ENCODE data around the gene LCE1D.

The LCE1D gene

DNA sequence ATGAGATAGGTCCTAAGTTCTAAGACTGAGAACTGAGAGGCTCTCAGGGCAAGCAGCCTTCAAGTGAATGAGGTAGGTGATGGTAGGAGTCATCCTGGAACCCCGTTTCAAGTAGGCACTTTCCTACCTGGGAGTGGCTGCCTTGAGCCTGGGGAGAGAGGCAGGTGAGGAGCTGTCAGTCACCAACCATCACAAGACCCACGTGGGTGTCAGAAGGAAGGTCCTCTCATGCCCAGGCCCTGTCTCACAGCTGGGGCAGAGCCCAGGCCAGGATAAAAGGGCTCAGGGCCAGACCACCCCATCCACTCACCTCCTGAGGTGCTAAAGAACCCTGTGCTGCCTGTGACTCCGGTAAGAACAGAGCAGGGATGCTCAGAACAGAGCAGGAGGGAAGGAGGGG lies at the start of gene LCE1D:
LCE1D (plus strand) TSS at position 301 of the 400 bp plus-strand sequence. CDS start 1,074 bp downstream, outside the sequence.
- H3K36me3 ChIP-seq (ENCODE audit: control insufficient read depth, insufficient read depth, low read length, severe bottlenecking) = no peaks in the 10 kb centered on the region
- no peaks in the 10 kb centered on the region for H3K4me1 ChIP-seq (ENCODE audit: control insufficient read depth, insufficient read depth, low read length)
- no peak within 1 kb of the TSS for H3K9ac ChIP-seq (ENCODE audit: low read length)
- H3K9me3 ChIP-seq (ENCODE audit: control insufficient read depth, low read length) = no peaks in the 10 kb centered on the region
- no peak within 1 kb of the TSS for H3K4me3 ChIP-seq (ENCODE audit: low read length)
- H3K27me3 ChIP-seq (replicated peaks; ENCODE audit: control insufficient read depth, insufficient read depth, low read length) = no peaks in the 10 kb centered on the region
- no peak for DNase-seq (ENCODE audit: low read depth)

DNA sequence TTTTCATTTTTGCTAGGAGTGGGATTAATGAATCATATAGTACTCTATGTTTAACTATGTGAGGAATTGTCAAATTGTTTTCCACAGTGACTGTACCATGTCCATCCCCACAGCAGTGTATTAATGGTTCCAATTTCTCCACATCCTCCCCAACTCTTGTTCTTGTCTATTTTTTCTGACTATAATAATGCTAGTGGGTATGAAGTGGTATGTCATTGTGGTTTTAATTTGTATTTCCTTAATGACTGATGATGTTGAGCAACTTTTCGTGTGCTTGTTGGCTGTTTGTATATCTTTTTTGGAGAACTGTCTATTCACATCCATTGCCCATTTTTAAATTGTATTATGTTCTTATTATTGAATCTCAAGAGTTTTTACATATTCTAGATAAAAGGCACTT lies 48.7 kb upstream of the LCE1D start:
- Histone ChIP-seq H3K4me3 (ENCODE audit: low read length) (no peak overlapping the region), H3K4me1 (ENCODE audit: control insufficient read depth, insufficient read depth, low read length) (peaks cover 29% of the 10 kb centered on the region), H3K9ac (ENCODE audit: low read length) (no peak overlapping the region), H3K9me3 (ENCODE audit: control insufficient read depth, low read length) (no peaks in the 10 kb centered on the region), H3K27me3 (replicated peaks; ENCODE audit: control insufficient read depth, insufficient read depth, low read length) (no peaks in the 10 kb centered on the region), H3K36me3 (ENCODE audit: control insufficient read depth, insufficient read depth, low read length, severe bottlenecking) (no peaks in the 10 kb centered on the region)
- no peak for DNase-seq (ENCODE audit: low read depth)

GRCh38 chr1:152752225-152752624 lies 44.3 kb upstream of the LCE1D start:
- no peak for DNase-seq (ENCODE audit: low read depth)
- no peak overlapping the region for H3K9ac ChIP-seq (ENCODE audit: low read length)
- H3K4me3 ChIP-seq (ENCODE audit: low read length) = no peak overlapping the region
- no peaks in the 10 kb centered on the region for H3K36me3 ChIP-seq (ENCODE audit: control insufficient read depth, insufficient read depth, low read length, severe bottlenecking)
- H3K4me1 ChIP-seq (ENCODE audit: control insufficient read depth, insufficient read depth, low read length) = peaks cover 8% of the 10 kb centered on the region
- no peaks in the 10 kb centered on the region for H3K9me3 ChIP-seq (ENCODE audit: control insufficient read depth, low read length)
- no peaks in the 10 kb centered on the region for H3K27me3 ChIP-seq (replicated peaks; ENCODE audit: control insufficient read depth, insufficient read depth, low read length)

DNA sequence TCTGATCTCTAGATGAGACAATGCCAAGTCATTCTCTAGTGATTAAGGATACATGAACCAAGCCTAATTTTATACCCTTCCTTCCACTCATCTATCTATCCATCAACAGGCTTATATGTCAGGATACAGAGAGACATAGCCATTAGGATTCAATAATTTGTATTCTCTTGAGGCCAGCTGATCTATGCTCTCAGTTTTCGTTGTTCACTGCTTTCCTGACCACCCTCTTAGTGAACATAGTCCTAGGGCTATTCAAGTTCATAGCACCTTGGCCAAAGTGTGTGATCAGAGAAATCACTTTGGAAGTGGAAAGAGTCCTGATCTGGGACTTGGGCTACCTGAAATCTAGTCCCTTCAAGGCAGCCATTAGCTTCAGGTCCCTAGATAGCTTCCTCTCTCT lies 42.9 kb upstream of the LCE1D start:
- no peaks in the 10 kb centered on the region for H3K36me3 ChIP-seq (ENCODE audit: control insufficient read depth, insufficient read depth, low read length, severe bottlenecking)
- H3K27me3 ChIP-seq (replicated peaks; ENCODE audit: control insufficient read depth, insufficient read depth, low read length) = no peaks in the 10 kb centered on the region
- peaks cover 8% of the 10 kb centered on the region for H3K4me1 ChIP-seq (ENCODE audit: control insufficient read depth, insufficient read depth, low read length)
- H3K4me3 ChIP-seq (ENCODE audit: low read length) = no peak overlapping the region
- no peak overlapping the region for H3K9ac ChIP-seq (ENCODE audit: low read length)
- DNase-seq (ENCODE audit: low read depth) = no peak
- H3K9me3 ChIP-seq (ENCODE audit: control insufficient read depth, low read length) = no peaks in the 10 kb centered on the region

DNA sequence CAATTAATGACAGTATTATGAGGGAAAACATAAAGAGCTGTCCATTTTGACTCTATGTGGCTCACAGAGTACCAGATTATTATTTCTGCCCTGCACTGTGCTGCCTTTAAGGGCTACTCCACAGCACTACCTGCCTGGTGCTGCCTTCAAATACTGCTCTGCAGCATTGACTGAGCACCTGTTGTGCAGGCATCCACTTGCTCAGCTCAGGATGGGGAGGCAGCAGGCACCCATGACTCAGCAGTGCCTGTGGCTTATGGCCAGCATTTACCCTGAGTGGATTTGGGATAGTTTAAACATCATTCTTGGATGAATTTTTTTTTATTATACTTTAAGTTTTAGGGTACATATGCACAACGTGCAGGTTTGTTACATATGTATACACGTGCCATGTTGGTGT lies 39.6 kb upstream of the LCE1D start:
- no peaks in the 10 kb centered on the region for H3K27me3 ChIP-seq (replicated peaks; ENCODE audit: control insufficient read depth, insufficient read depth, low read length)
- DNase-seq (ENCODE audit: low read depth) = no peak

DNA sequence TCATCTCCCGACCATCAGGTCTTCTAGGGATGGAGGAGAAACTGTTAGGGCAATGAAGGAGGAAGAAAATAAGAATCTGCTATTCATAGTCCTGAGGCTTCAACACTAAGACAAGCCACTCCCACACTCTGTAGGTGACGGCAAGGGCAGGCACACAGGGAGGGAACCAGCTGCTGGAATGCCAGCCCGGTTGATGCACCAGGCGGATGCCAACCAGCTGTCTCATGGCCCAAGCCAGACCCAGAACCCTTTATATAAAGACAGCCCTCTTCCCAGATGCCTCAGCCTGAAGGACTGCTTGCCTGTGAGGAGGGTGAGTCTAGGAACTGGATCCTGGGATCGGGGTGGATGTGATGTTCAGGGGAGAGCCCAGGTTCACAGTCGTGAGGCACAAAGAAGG lies 38.8 kb upstream of the LCE1D start, which contains the start of gene KPRP:
KPRP (plus strand) TSS at position 279 of the 400 bp plus-strand sequence. CDS start 1,564 bp downstream, outside the sequence.
- H3K4me1 ChIP-seq (ENCODE audit: control insufficient read depth, insufficient read depth, low read length) = peaks cover 7% of the 10 kb centered on the region
- H3K4me3 ChIP-seq (ENCODE audit: low read length) = no peak within 1 kb of the TSS
- no peaks in the 10 kb centered on the region for H3K9me3 ChIP-seq (ENCODE audit: control insufficient read depth, low read length)
- DNase-seq (ENCODE audit: low read depth) = no peak
- H3K36me3 ChIP-seq (ENCODE audit: control insufficient read depth, insufficient read depth, low read length, severe bottlenecking) = no peaks in the 10 kb centered on the region
- H3K9ac ChIP-seq (ENCODE audit: low read length) = no peak within 1 kb of the TSS
- no peaks in the 10 kb centered on the region for H3K27me3 ChIP-seq (replicated peaks; ENCODE audit: control insufficient read depth, insufficient read depth, low read length)

More for the DNA sequence above, 39.6 kb upstream of the LCE1D start:
- Histone ChIP-seq H3K9ac (ENCODE audit: low read length) (no peak overlapping the region), H3K36me3 (ENCODE audit: control insufficient read depth, insufficient read depth, low read length, severe bottlenecking) (no peaks in the 10 kb centered on the region), H3K4me3 (ENCODE audit: low read length) (no peak overlapping the region), H3K9me3 (ENCODE audit: control insufficient read depth, low read length) (no peaks in the 10 kb centered on the region), H3K4me1 (ENCODE audit: control insufficient read depth, insufficient read depth, low read length) (peaks cover 14% of the 10 kb centered on the region)

GRCh38 chr1:152758636-152759035 lies 37.9 kb upstream of the LCE1D start:
- DNase-seq (ENCODE audit: low read depth) = no peak
- H3K9me3 ChIP-seq (ENCODE audit: control insufficient read depth, low read length) = no peaks in the 10 kb centered on the region
- no peaks in the 10 kb centered on the region for H3K27me3 ChIP-seq (replicated peaks; ENCODE audit: control insufficient read depth, insufficient read depth, low read length)
- H3K9ac ChIP-seq (ENCODE audit: low read length) = no peak overlapping the region
- peaks cover 6% of the 10 kb centered on the region for H3K4me1 ChIP-seq (ENCODE audit: control insufficient read depth, insufficient read depth, low read length)
- H3K4me3 ChIP-seq (ENCODE audit: low read length) = no peak overlapping the region
- H3K36me3 ChIP-seq (ENCODE audit: control insufficient read depth, insufficient read depth, low read length, severe bottlenecking) = no peaks in the 10 kb centered on the region

GRCh38 chr1:152759453-152760173 lies 36.9 kb upstream of the LCE1D start:
- Histone ChIP-seq H3K9me3 (ENCODE audit: control insufficient read depth, low read length) (no peaks in the 10 kb centered on the region), H3K27me3 (replicated peaks; ENCODE audit: control insufficient read depth, insufficient read depth, low read length) (no peaks in the 10 kb centered on the region), H3K36me3 (ENCODE audit: control insufficient read depth, insufficient read depth, low read length, severe bottlenecking) (no peaks in the 10 kb centered on the region), H3K4me1 (ENCODE audit: control insufficient read depth, insufficient read depth, low read length) (peaks cover 6% of the 10 kb centered on the region), H3K9ac (ENCODE audit: low read length) (no peak overlapping the region), H3K4me3 (ENCODE audit: low read length) (no peak overlapping the region)
- DNase-seq (ENCODE audit: low read depth) = no peak

- peaks cover 6% of the 10 kb centered on the region for H3K4me1 ChIP-seq (ENCODE audit: control insufficient read depth, insufficient read depth, low read length)
- DNase-seq (ENCODE audit: low read depth) = no peak
- no peak overlapping the region for H3K9ac ChIP-seq (ENCODE audit: low read length)
- no peaks in the 10 kb centered on the region for H3K27me3 ChIP-seq (replicated peaks; ENCODE audit: control insufficient read depth, insufficient read depth, low read length)
- H3K9me3 ChIP-seq (ENCODE audit: control insufficient read depth, low read length) = no peaks in the 10 kb centered on the region
- H3K4me3 ChIP-seq (ENCODE audit: low read length) = no peak overlapping the region
- H3K36me3 ChIP-seq (ENCODE audit: control insufficient read depth, insufficient read depth, low read length, severe bottlenecking) = no peaks in the 10 kb centered on the region
Measured at GRCh38 chr1:152760551-152761190, 35.9 kb upstream of the LCE1D start.

DNA sequence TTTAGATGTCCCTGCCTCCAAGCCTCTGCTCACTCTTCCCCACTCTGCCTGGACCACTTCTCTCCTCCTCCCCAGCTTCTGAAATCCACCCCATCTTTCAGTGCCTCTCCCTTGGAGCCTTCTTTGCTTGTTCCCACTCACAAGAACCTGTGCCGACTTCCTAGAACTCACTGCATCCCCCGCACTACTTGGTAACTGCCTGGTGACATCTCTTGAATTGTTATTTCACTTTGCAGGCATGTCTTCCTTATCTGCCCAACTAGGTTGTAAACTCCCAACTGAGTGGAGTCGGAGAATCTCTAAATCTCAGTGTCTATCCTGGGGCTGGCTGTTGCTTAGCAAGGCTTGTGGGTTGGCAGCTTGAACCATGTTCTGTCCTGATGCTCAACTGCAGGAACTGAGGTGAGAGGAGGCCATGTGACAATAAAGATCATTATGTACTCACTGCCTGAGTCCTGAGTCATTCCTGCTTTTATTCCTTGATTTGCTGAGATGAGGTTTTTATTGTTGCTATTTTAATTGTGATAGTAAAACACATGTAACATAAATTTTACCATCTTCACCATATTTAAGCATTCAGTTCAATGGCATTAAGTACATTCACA lies 34.8 kb upstream of the LCE1D start:
- no peak overlapping the region for H3K4me3 ChIP-seq (ENCODE audit: low read length)
- H3K27me3 ChIP-seq (replicated peaks; ENCODE audit: control insufficient read depth, insufficient read depth, low read length) = no peaks in the 10 kb centered on the region
- H3K4me1 ChIP-seq (ENCODE audit: control insufficient read depth, insufficient read depth, low read length) = peaks cover 6% of the 10 kb centered on the region
- H3K9ac ChIP-seq (ENCODE audit: low read length) = no peak overlapping the region
- H3K9me3 ChIP-seq (ENCODE audit: control insufficient read depth, low read length) = no peaks in the 10 kb centered on the region
- H3K36me3 ChIP-seq (ENCODE audit: control insufficient read depth, insufficient read depth, low read length, severe bottlenecking) = no peaks in the 10 kb centered on the region
- no peak for DNase-seq (ENCODE audit: low read depth)

GRCh38 chr1:152768847-152769533 lies 27.5 kb upstream of the LCE1D start:
- H3K36me3 ChIP-seq (ENCODE audit: control insufficient read depth, insufficient read depth, low read length, severe bottlenecking) = no peaks in the 10 kb centered on the region
- no peaks in the 10 kb centered on the region for H3K9me3 ChIP-seq (ENCODE audit: control insufficient read depth, low read length)
- H3K27me3 ChIP-seq (replicated peaks; ENCODE audit: control insufficient read depth, insufficient read depth, low read length) = no peaks in the 10 kb centered on the region
- peaks cover 17% of the 10 kb centered on the region for H3K4me1 ChIP-seq (ENCODE audit: control insufficient read depth, insufficient read depth, low read length)
- no peak for DNase-seq (ENCODE audit: low read depth)
- no peak overlapping the region for H3K4me3 ChIP-seq (ENCODE audit: low read length)
- H3K9ac ChIP-seq (ENCODE audit: low read length) = no peak overlapping the region
